NCI-H345 treated with DMSO at 0.1 percent for 48 hours (cell line): ENCODE data around the gene UBE2I.
"Not testable (repeated sequence)": the region's sequence is repeated elsewhere in the genome, so short reads cannot be mapped to it uniquely, and the experiment has no call there.

Experiments used
- DNase-seq: peaks from one replicate; lab custom pipeline; 2025; ENCODE audit not compliant: unreplicated experiment; lab: John Stamatoyannopoulos, UW

UBE2I gene

GRCh38 chr16:1292208-1292607, 17.2 kb upstream of the UBE2I start:
- not testable (repeated sequence) for DNase-seq

GRCh38 chr16:1292808-1293207, 16.6 kb upstream of the UBE2I start:
- DNase-seq, result not testable (repeated sequence)

GRCh38 chr16:1293921-1294656, 15.3 kb upstream of the UBE2I start:
- no peak for DNase-seq

GRCh38 chr16:1295465-1295864, 14.0 kb upstream of the UBE2I start:
- DNase-seq, result no peak

- DNase-seq, result not testable (repeated sequence)
These were observed 12.8 kb upstream of the UBE2I start for GRCh38 chr16:1296688-1297017.

GRCh38 chr16:1297018-1297696, 12.3 kb upstream of the UBE2I start:
- DNase-seq, result no peak

- no peak for DNase-seq
These were observed 11.0 kb upstream of the UBE2I start for GRCh38 chr16:1298406-1298805.

- DNase-seq, result no peak
These were observed 10.2 kb upstream of the UBE2I start for GRCh38 chr16:1299012-1299867.

GRCh38 chr16:1299868-1300203, 9.6 kb upstream of the UBE2I start:
- no peak for DNase-seq

GRCh38 chr16:1300664-1301476, 8.6 kb upstream of the UBE2I start:
- DNase-seq, result peak; percentile 14

GRCh38 chr16:1301562-1301961, 7.9 kb upstream of the UBE2I start:
- DNase-seq, result no peak

GRCh38 chr16:1305823-1306222, 3.6 kb upstream of the UBE2I start:
- no peak for DNase-seq

- DNase-seq, result no peak
These were observed 3.1 kb upstream of the UBE2I start for GRCh38 chr16:1306334-1306733.

- DNase-seq, result no peak
These were observed 1.1 kb upstream of the UBE2I start for GRCh38 chr16:1308036-1308976.

GRCh38 chr16:1309888-1310831, 724 bp downstream of the UBE2I start:
- no peak for DNase-seq

- no peak for DNase-seq
These were observed 1.4 kb downstream of the UBE2I start for GRCh38 chr16:1310832-1311200.

GRCh38 chr16:1311212-1311737, 1.8 kb downstream of the UBE2I start:
- DNase-seq, result no peak

GRCh38 chr16:1311738-1312466, 2.5 kb downstream of the UBE2I start:
- no peak for DNase-seq
